SU-DHL-6 (cell line): ENCODE measurements around the gene NUB1.

Experiments
- H2AFZ ChIP-seq: fragments of 200-600 bp; sonication (generic); 2 replicates; pipeline ENCODE4 v1.6.1; 2014; ENCODE audit warnings: low read depth, mild to moderate bottlenecking, moderate library complexity, mixed read lengths, antibody characterized with exemption, low read length; ENCODE audit not compliant: severe bottlenecking
- H3F3A ChIP-seq: fragments of 200-600 bp; shearing (Covaris generic); 2 replicates; pipeline ENCODE4 v1.6.0; 2016; ENCODE audit warnings: antibody characterized with exemption, mild to moderate bottlenecking; ENCODE audit not compliant: insufficient read depth
- H3K27ac ChIP-seq: fragments of 200-600 bp; sonication (generic); 2 replicates; pipeline ENCODE4 v1.5.1; 2016; ENCODE audit warnings: low read depth, mild to moderate bottlenecking, low read length, moderate library complexity, mixed read lengths
- H3K27me3 ChIP-seq: fragments of 200-600 bp; sonication (generic), shearing (Covaris generic); 2 replicates; pipeline ENCODE4 v1.6.0; 2014; ENCODE audit warnings: mild to moderate bottlenecking, low read length
- H3K36me3 ChIP-seq: fragments of 200-600 bp; sonication (generic); 2 replicates; pipeline ENCODE4 v1.6.1; 2014; ENCODE audit warnings: mild to moderate bottlenecking, low read length, mixed read lengths
- H3K4me2 ChIP-seq: fragments of 300-600, 200-600 bp; shearing (Covaris generic), sonication (generic); 2 replicates; pipeline ENCODE4 v1.6.0; 2014; ENCODE audit warnings: low read length, low read depth, mild to moderate bottlenecking; ENCODE audit not compliant: poor library complexity, severe bottlenecking
- H3K4me3 ChIP-seq: fragments of 200-600 bp; sonication (generic); 2 replicates; pipeline ENCODE4 v1.5.1; 2014; ENCODE audit warnings: antibody characterized with exemption, low read length, mild to moderate bottlenecking, mixed read lengths; ENCODE audit not compliant: insufficient read depth, poor library complexity, severe bottlenecking
- H3K79me2 ChIP-seq: fragments of 200-600 bp; sonication (generic); 2 replicates; pipeline ENCODE4 v1.6.1; 2014; ENCODE audit warnings: mild to moderate bottlenecking, low read length, moderate library complexity; ENCODE audit not compliant: insufficient read depth
- H3K9ac ChIP-seq: fragments of 200-600 bp; sonication (generic); 2 replicates; pipeline ENCODE4 v1.7.0; 2014; ENCODE audit warnings: mild to moderate bottlenecking, low read length
- H3K9me2 ChIP-seq: fragments of 200-600 bp; sonication (generic); replicated peaks from 2 replicates; pipeline ENCODE4 v1.6.1; 2014; ENCODE audit warnings: low read length; ENCODE audit not compliant: insufficient read depth
- H3K9me3 ChIP-seq: fragments of 200-600 bp; sonication (generic); 2 replicates; pipeline ENCODE4 v1.6.1; 2014; ENCODE audit warnings: low read length, mixed read lengths; ENCODE audit not compliant: insufficient read depth
- H4K20me1 ChIP-seq: fragments of 200-600 bp; sonication (generic); 2 replicates; pipeline ENCODE4 v1.6.1; 2014; ENCODE audit warnings: low read depth, mild to moderate bottlenecking, antibody characterized with exemption, low read length, moderate library complexity, mixed read lengths
- EZH2phosphoT487 ChIP-seq: fragments of 200-600 bp; sonication (generic), shearing (Covaris generic); conservative IDR thresholded peaks from 2 replicates; pipeline ENCODE4 v1.6.1; 2018; ENCODE audit warnings: mild to moderate bottlenecking, antibody characterized with exemption, low read length, moderate library complexity, mixed read lengths
- TF ChIP-seq, protein P1 (sequence below): fragments of 200-600 bp; sonication (generic); IDR thresholded peaks from one replicate; pipeline ENCODE4 v1.5.1; 2017; ENCODE audit warnings: antibody characterized with exemption, mild to moderate bottlenecking, low read length, moderate library complexity; ENCODE audit not compliant: insufficient read depth, poor library complexity, severe bottlenecking

NUB1 gene

DNA sequence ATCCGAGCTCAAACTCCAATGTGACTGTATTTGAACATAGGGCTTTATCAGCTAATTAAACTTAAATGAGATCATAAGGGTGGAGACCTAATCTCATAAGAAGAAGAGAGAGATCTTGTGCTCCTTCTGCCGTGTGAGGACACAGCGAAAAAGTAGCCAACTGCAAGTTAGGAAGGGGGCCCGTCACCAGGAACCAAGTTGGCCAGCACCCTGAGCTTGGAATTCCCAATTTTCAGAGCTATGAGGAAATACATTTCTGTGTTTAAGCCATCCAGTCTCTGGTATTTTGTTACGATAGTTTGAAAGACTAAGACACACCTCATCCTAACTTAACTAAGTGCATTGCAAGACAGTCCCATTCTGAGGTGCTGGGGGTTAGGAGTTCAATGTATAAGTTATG is 82.3 kb downstream of the NUB1 start:
- no peaks in the 10 kb centered on the region for H3K36me3 ChIP-seq
- H3K9me3 ChIP-seq, result no peaks in the 10 kb centered on the region; the same call in 1 of the 2 replicates
- H3F3A ChIP-seq, result no peaks in the 10 kb centered on the region

DNA sequence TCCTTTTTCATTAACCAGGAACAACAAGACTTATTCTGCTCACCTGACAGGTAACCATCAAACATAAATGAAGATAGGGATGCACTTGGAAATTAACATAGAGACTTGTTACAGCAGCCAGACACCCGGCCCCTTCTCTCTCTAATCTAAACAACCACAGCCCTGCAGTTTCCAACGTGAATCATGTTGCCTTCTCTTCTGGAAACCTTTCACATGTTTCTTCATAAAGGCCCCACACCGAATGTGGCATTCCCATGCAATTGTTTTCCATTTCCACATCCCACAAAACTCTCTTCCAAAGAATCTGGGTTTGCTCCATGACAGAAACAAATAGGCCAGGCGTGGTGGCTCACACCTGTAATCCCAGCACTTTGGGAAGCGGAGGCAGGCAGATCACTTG is 83.2 kb downstream of the NUB1 start:
- TF ChIP-seq, protein P1, sequence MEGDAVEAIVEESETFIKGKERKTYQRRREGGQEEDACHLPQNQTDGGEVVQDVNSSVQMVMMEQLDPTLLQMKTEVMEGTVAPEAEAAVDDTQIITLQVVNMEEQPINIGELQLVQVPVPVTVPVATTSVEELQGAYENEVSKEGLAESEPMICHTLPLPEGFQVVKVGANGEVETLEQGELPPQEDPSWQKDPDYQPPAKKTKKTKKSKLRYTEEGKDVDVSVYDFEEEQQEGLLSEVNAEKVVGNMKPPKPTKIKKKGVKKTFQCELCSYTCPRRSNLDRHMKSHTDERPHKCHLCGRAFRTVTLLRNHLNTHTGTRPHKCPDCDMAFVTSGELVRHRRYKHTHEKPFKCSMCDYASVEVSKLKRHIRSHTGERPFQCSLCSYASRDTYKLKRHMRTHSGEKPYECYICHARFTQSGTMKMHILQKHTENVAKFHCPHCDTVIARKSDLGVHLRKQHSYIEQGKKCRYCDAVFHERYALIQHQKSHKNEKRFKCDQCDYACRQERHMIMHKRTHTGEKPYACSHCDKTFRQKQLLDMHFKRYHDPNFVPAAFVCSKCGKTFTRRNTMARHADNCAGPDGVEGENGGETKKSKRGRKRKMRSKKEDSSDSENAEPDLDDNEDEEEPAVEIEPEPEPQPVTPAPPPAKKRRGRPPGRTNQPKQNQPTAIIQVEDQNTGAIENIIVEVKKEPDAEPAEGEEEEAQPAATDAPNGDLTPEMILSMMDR, result no peak
- no peak for TF ChIP-seq EZH2phosphoT487
- Histone ChIP-seq H2AFZ (no peak overlapping the region), H3K79me2 (no peaks in the 10 kb centered on the region), H3K27me3 (no peaks in the 10 kb centered on the region), H4K20me1 (no peaks in the 10 kb centered on the region), H3K4me2 (no peak overlapping the region), H3K36me3 (no peaks in the 10 kb centered on the region), H3K27ac (no peak overlapping the region), H3K9me2 (no peaks in the 10 kb centered on the region), H3F3A (no peaks in the 10 kb centered on the region), H3K4me3 (no peak overlapping the region), H3K9me3 (no peaks in the 10 kb centered on the region; the same call in 1 of the 2 replicates), H3K9ac (no peak overlapping the region)

More for the DNA sequence above, 82.3 kb downstream of the NUB1 start:
- no peaks in the 10 kb centered on the region for H3K9me2 ChIP-seq
- no peaks in the 10 kb centered on the region for H3K27me3 ChIP-seq
- TF ChIP-seq, protein P1, result no peak
- no peak for TF ChIP-seq EZH2phosphoT487
- H3K4me2 ChIP-seq, result no peak overlapping the region
- no peak overlapping the region for H3K27ac ChIP-seq
- H3K79me2 ChIP-seq, result no peaks in the 10 kb centered on the region
- H3K9ac ChIP-seq, result no peak overlapping the region
- no peak overlapping the region for H3K4me3 ChIP-seq
- no peaks in the 10 kb centered on the region for H4K20me1 ChIP-seq
- H2AFZ ChIP-seq, result no peak overlapping the region

DNA sequence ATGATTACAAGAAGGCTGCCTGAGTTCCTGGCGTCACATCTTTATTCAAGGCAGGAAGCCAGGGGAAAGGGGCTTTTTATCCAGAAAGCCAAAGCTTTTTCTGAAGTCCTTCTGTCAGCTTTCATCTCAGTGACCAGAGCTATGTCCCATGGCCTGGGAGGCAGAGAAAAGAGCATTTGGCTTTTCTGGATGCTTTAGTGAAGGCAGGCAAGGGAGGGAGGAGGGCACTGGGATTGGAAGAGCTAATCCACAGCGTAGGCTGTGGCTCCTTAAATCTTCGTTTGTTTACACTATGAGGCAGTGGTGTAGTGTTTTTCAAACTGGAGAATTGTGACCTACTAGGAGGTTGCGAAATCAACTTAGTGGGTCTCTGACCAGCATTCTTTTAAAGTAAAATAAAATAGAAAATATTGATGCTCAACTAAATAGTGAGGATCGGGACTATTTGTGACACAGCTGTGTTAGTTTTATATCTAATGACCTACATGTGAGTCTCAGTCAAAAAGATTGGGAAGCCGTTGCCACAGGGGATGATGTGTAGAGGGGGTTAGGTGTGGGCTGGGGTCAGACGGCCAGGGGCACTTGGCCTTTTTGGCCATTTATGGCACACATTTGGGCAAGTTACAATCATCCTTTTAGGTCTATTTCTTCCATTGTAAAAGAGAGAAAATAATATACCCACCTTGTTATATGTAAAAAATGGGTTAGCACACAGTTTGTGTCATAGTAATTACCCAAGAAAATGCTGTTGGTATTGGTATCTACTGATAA is 84.2 kb downstream of the NUB1 start:
- Histone ChIP-seq H3K36me3 (no peaks in the 10 kb centered on the region), H3K79me2 (no peaks in the 10 kb centered on the region), H4K20me1 (no peaks in the 10 kb centered on the region), H3K27me3 (no peaks in the 10 kb centered on the region), H3K4me3 (no peak overlapping the region), H2AFZ (no peak overlapping the region), H3K9me3 (no peaks in the 10 kb centered on the region), H3K9me2 (no peaks in the 10 kb centered on the region), H3F3A (no peaks in the 10 kb centered on the region), H3K4me2 (no peak overlapping the region), H3K9ac (no peak overlapping the region), H3K27ac (no peak overlapping the region)
- TF ChIP-seq EZH2phosphoT487, result no peak
- TF ChIP-seq, protein P1, result no peak
